ENCODE results near the gene CNTNAP2. TPM values are rescaled to one million over a fixed set of nuclear protein-coding genes. Genes with fewer than 3 reads are reported as not detected.

Gene CNTNAP2
- total and polyA plus RNA-seq, 2 of the 4 experiments (the other 2 are of a cell fraction), result not detected

DNA sequence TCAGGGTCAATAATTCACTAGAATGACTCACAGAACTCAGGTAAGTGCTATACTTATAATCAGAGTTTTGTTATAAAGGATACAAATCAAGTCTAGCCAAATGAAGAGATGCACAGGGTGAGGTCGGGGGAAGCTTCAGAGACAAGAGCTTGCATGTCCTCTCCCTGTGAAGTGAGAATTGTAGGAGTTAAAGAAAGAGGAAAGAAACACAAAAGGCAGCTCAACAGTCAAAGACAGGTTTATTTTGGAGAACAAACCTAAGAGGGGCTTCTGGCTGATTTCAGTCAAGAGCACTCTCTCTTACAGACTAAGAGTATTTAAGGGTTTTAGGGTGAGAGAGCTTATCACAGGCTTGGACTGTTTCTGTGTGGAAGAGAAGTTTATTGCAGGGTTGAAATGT is 1873.5 kb downstream of the CNTNAP2 start:
- dilution Hi-C loops (cut with HindIII; ENCODE audit: low sequenced_read_pairs, unreplicated experiment), result no loop called here
- H2BK20ac ChIP-seq (ENCODE audit: low read depth, low read length), result no peak overlapping the region

More for the DNA sequence above, 1873.5 kb downstream of the CNTNAP2 start:
- in situ Hi-C loops (cut with MboI; ENCODE audit: low sequenced_read_pairs) (no loop called here), intact Hi-C loops (cut with micrococcal nuclease) (no loop called here)
- Histone ChIP-seq H2AK5ac (ENCODE audit: low read depth, low read length) (no peak overlapping the region), H4K5ac (ENCODE audit: low read depth, low read length) (no peak overlapping the region), H3K4me1 (ENCODE audit: control insufficient read depth, insufficient read depth, low read length) (no peaks in the 10 kb centered on the region), H2BK120ac (ENCODE audit: low read depth, low read length) (no peak overlapping the region), H4K8ac (ENCODE audit: low read depth in 2 of 2, low read length in 2 of 2) (no peak overlapping the region), H4K20me1 (ENCODE audit: insufficient read depth, low read length) (no peaks in the 10 kb centered on the region), H3K14ac (replicated peaks; ENCODE audit: low read depth, low read length) (no peak overlapping the region), H3K9me1 (ENCODE audit: insufficient read depth, low read length) (no peaks in the 10 kb centered on the region), H2BK5ac (ENCODE audit: low read depth, low read length, poor library complexity, severe bottlenecking) (no peak overlapping the region), H3K9me3 (ENCODE audit: control insufficient read depth, insufficient read depth, low read length) (peaks cover 5% of the 10 kb centered on the region), H2AFZ (replicated peaks; ENCODE audit: low read length, poor library complexity) (no peak overlapping the region), H4K91ac (ENCODE audit: insufficient read depth, low read depth, low read length) (no peak overlapping the region), H3K18ac (ENCODE audit: low read depth, low read length) (no peak overlapping the region), H3K23ac (ENCODE audit: low read depth, low read length) (no peak overlapping the region), H2AK9ac (replicated peaks; ENCODE audit: low read depth, low read length, poor library complexity) (no peak overlapping the region), H3K4me2 (ENCODE audit: low read depth, low read length) (no peak overlapping the region), H3K9ac (ENCODE audit: low read depth, low read length) (no peak overlapping the region), H3K27ac (ENCODE audit: insufficient read depth, low read length) (no peak overlapping the region), H3K79me1 (ENCODE audit: low read depth in 1 of 2, low read length in 2 of 2) (no peaks in the 10 kb centered on the region), H3K27me3 (ENCODE audit: control insufficient read depth, insufficient read depth, low read length) (no peaks in the 10 kb centered on the region), H3K4me3 (ENCODE audit: insufficient read depth, low read depth, low read length) (no peak overlapping the region), H3K4ac (ENCODE audit: low read depth, low read length) (no peak overlapping the region), H3K36me3 (ENCODE audit: control insufficient read depth, insufficient read depth, low read length) (no peaks in the 10 kb centered on the region), H3K56ac (ENCODE audit: extremely low read depth, insufficient read depth, low read length) (no peak overlapping the region), H2BK15ac (ENCODE audit: low read depth, low read length) (no peak overlapping the region)
- WGBS, 2 experiments (ENCODE audit: extremely low coverage in 2 of 2, insufficient read length in 1 of 2), result no CpG with 5 or more reads among the region's 1 CpG
- ATAC-seq (ENCODE audit: low read depth), result no peak
- ChIA-PET POLR2A (ENCODE audit: unreplicated experiment) (no interaction called here), CTCF (no interaction called here)
- no peak for DNase-seq
- BruUV-seq (replicated peaks), result no TSS peak
- no peak for TF ChIP-seq POLR2A (IDR thresholded peaks at IDR 0.05; ENCODE audit: low read depth, low read length)
- TF ChIP-seq CHD1 (IDR thresholded peaks at IDR 0.05; ENCODE audit: low read depth, low read length), result no peak
- TF ChIP-seq, protein P1, sequence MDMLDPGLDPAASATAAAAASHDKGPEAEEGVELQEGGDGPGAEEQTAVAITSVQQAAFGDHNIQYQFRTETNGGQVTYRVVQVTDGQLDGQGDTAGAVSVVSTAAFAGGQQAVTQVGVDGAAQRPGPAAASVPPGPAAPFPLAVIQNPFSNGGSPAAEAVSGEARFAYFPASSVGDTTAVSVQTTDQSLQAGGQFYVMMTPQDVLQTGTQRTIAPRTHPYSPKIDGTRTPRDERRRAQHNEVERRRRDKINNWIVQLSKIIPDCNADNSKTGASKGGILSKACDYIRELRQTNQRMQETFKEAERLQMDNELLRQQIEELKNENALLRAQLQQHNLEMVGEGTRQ (IDR thresholded peaks at IDR 0.05; ENCODE audit: low read depth, low read length), result no peak
- no peak for TF ChIP-seq MXI1 (IDR thresholded peaks at IDR 0.05; ENCODE audit: borderline replicate concordance, low read depth, low read length)
- TF ChIP-seq RFX5 (IDR thresholded peaks at IDR 0.05; ENCODE audit: low read depth, low read length), result no peak
- no peak for TF ChIP-seq MAFK (IDR thresholded peaks at IDR 0.05; ENCODE audit: low read depth, low read length)
- TF ChIP-seq, protein P2, sequence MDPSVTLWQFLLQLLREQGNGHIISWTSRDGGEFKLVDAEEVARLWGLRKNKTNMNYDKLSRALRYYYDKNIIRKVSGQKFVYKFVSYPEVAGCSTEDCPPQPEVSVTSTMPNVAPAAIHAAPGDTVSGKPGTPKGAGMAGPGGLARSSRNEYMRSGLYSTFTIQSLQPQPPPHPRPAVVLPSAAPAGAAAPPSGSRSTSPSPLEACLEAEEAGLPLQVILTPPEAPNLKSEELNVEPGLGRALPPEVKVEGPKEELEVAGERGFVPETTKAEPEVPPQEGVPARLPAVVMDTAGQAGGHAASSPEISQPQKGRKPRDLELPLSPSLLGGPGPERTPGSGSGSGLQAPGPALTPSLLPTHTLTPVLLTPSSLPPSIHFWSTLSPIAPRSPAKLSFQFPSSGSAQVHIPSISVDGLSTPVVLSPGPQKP (IDR thresholded peaks at IDR 0.05; ENCODE audit: borderline replicate concordance, low read depth, low read length), result no peak
- TF ChIP-seq MAZ (IDR thresholded peaks at IDR 0.05; ENCODE audit: borderline replicate concordance, low read depth, low read length), result no peak
- no peak for TF ChIP-seq CEBPB (IDR thresholded peaks at IDR 0.05; ENCODE audit: low read depth, low read length)
- no peak for TF ChIP-seq BHLHE40 (IDR thresholded peaks at IDR 0.05; ENCODE audit: low read depth, low read length)
- TF ChIP-seq RAD21 (IDR thresholded peaks at IDR 0.05; ENCODE audit: low read length), result no peak
- no peak for TF ChIP-seq NFE2L2 (IDR thresholded peaks at IDR 0.05; ENCODE audit: low read depth, low read length)
- no peak for TF ChIP-seq SMC3 (IDR thresholded peaks at IDR 0.05; ENCODE audit: low read depth, low read length)
- TF ChIP-seq, protein P3, sequence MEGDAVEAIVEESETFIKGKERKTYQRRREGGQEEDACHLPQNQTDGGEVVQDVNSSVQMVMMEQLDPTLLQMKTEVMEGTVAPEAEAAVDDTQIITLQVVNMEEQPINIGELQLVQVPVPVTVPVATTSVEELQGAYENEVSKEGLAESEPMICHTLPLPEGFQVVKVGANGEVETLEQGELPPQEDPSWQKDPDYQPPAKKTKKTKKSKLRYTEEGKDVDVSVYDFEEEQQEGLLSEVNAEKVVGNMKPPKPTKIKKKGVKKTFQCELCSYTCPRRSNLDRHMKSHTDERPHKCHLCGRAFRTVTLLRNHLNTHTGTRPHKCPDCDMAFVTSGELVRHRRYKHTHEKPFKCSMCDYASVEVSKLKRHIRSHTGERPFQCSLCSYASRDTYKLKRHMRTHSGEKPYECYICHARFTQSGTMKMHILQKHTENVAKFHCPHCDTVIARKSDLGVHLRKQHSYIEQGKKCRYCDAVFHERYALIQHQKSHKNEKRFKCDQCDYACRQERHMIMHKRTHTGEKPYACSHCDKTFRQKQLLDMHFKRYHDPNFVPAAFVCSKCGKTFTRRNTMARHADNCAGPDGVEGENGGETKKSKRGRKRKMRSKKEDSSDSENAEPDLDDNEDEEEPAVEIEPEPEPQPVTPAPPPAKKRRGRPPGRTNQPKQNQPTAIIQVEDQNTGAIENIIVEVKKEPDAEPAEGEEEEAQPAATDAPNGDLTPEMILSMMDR (conservative IDR thresholded peaks at IDR 0.05; ENCODE audit: low read depth, low read length), result no peak
- TF ChIP-seq RCOR1 (IDR thresholded peaks at IDR 0.05; ENCODE audit: insufficient replicate concordance, low read length), result no peak
